SU-DHL-6 (cell line): ENCODE measurements around the gene DROSHA.

Experiments used
- EZH2phosphoT487 ChIP-seq: fragments of 200-600 bp; sonication (generic), shearing (Covaris generic); conservative IDR thresholded peaks from 2 replicates; pipeline ENCODE4 v1.6.1; 2018; ENCODE audit warnings: mild to moderate bottlenecking, antibody characterized with exemption, low read length, moderate library complexity, mixed read lengths
- TF ChIP-seq, protein P1 (sequence below): fragments of 200-600 bp; sonication (generic); IDR thresholded peaks from one replicate; pipeline ENCODE4 v1.5.1; 2017; ENCODE audit warnings: antibody characterized with exemption, mild to moderate bottlenecking, low read length, moderate library complexity; ENCODE audit not compliant: insufficient read depth, poor library complexity, severe bottlenecking

DNA sequence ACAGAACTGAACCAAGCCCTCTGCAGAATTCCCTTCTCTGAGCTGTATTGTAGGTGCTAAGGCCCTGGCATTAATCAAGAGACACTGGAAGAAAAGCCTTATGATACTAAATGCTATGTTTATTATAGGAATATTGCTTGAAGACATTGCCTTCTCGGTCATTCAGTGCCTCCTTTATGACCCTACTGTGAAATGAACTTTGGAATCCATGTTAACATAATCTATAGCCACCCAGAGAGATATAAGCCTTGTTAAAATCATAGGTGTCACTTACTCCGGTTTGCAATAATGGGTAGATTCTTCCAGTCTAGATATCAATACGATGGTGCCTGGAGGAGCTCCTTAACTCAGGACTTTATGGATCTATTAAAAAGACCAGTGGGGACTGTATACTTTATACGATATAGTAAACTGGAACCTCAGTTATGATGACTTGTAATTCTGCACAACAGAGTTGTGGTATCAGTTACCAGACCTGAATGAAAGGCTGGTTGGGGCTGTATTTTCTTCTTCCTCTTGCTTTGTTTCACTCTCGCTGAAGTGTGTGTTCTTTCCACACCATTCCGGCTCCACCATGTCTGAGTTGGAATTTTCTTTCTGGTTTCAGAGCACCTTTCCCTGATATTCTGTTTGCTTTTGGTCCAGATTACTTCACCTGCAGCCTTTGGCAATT lies 154.5 kb downstream of the DROSHA start:
- TF ChIP-seq, protein P1, sequence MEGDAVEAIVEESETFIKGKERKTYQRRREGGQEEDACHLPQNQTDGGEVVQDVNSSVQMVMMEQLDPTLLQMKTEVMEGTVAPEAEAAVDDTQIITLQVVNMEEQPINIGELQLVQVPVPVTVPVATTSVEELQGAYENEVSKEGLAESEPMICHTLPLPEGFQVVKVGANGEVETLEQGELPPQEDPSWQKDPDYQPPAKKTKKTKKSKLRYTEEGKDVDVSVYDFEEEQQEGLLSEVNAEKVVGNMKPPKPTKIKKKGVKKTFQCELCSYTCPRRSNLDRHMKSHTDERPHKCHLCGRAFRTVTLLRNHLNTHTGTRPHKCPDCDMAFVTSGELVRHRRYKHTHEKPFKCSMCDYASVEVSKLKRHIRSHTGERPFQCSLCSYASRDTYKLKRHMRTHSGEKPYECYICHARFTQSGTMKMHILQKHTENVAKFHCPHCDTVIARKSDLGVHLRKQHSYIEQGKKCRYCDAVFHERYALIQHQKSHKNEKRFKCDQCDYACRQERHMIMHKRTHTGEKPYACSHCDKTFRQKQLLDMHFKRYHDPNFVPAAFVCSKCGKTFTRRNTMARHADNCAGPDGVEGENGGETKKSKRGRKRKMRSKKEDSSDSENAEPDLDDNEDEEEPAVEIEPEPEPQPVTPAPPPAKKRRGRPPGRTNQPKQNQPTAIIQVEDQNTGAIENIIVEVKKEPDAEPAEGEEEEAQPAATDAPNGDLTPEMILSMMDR = no peak
- TF ChIP-seq EZH2phosphoT487 = no peak
